CD4-positive, alpha-beta memory T cell (primary cell): ENCODE results near the gene MAPK8IP1. TPM values are rescaled to one million over a fixed set of nuclear protein-coding genes. Genes with fewer than 3 reads are reported as not detected.

Source experiments
- CTCF ChIA-PET: fragments of 350-600 bp; sonication (Branson Sonifier 250); formaldehyde crosslinking; loops from one replicate; lab custom pipeline; 2021; ENCODE audit warnings: inconsistent platforms; ENCODE audit not compliant: partially characterized antibody; lab: Charles Lee
- POLR2A ChIA-PET: fragments of 350-600 bp; sonication (Branson Sonifier 250); formaldehyde crosslinking; loops from one replicate; lab custom pipeline; 2021; ENCODE audit not compliant: partially characterized antibody; lab: Charles Lee
- DNase-seq, 5 donors: peaks; one replicate each; pipeline versions ENCODE4 v3.0.0 to v3.0.0-alpha.2; 2020 to 2022; ENCODE audit warnings: mixed read lengths in 1 of 5
- H3K27ac ChIP-seq: one replicate; pipeline ENCODE4 v1.7.0; 2013; ENCODE audit warnings: low read depth, low read length
- H3K27me3 ChIP-seq: 2 replicates; pipeline ENCODE4 v1.7.0; 2013; ENCODE audit warnings: mild to moderate bottlenecking, low read length, moderate library complexity; ENCODE audit not compliant: insufficient read depth
- H3K36me3 ChIP-seq: 2 replicates; pipeline ENCODE4 v1.7.0; 2013; ENCODE audit warnings: mild to moderate bottlenecking, low read length, moderate library complexity; ENCODE audit not compliant: insufficient read depth
- H3K4me1 ChIP-seq: 2 replicates; pipeline ENCODE4 v1.7.0; 2013; ENCODE audit warnings: mild to moderate bottlenecking, low read length, moderate library complexity; ENCODE audit not compliant: insufficient read depth
- H3K4me3 ChIP-seq, 2 donors: one replicate each; pipeline ENCODE4 v1.7.0; 2013; ENCODE audit warnings: low read length in 2 of 2, mild to moderate bottlenecking in 1 of 2
- H3K9me3 ChIP-seq, 2 donors: one replicate each; pipeline ENCODE4 v1.7.0; 2013; ENCODE audit warnings: low read length in 2 of 2, control low read depth in 1 of 2; ENCODE audit not compliant: control insufficient read depth in 1 of 2
- H3K27ac Mint-ChIP-seq, 7 donors: one replicate each; pipeline ENCODE4 v1.8.0; 2020 to 2021; ENCODE audit warnings: mixed read lengths in 7 of 7, mild to moderate bottlenecking in 6 of 7, inconsistent platforms in 3 of 7, moderate library complexity in 3 of 7
- H3K27me3 Mint-ChIP-seq, 2 donors: one replicate each; pipeline ENCODE4 v1.8.0; 2020 to 2021; ENCODE audit warnings: mixed read lengths in 2 of 2
- H3K36me3 Mint-ChIP-seq, 2 donors: one replicate each; pipeline ENCODE4 v1.8.0; 2020 to 2021; ENCODE audit warnings: mixed read lengths in 2 of 2, inconsistent platforms in 1 of 2, mild to moderate bottlenecking in 1 of 2
- H3K4me1 Mint-ChIP-seq, 4 donors: one replicate each; pipeline ENCODE4 v1.8.0; 2020 to 2021; ENCODE audit warnings: mixed read lengths in 4 of 4, mild to moderate bottlenecking in 1 of 4
- H3K4me3 Mint-ChIP-seq, 8 donors: one replicate each; pipeline ENCODE4 v1.8.0; 2020 to 2021; ENCODE audit warnings: mixed read lengths in 8 of 8, mild to moderate bottlenecking in 7 of 8, moderate library complexity in 6 of 8, inconsistent platforms in 3 of 8
- H3K9me3 Mint-ChIP-seq, 8 donors: one replicate each; pipeline ENCODE4 v1.8.0; 2020 to 2021; ENCODE audit warnings: mixed read lengths in 8 of 8, mild to moderate bottlenecking in 5 of 8, inconsistent platforms in 3 of 8, moderate library complexity in 1 of 8
- intact Hi-C: fragments of 100-400 bp; cut with micrococcal nuclease; formaldehyde crosslinking; loops from one replicate; pipeline ENCODE4 v1.15.1; 2023
- polyA plus RNA-seq, 2 donors: library from polyadenylated mRNA; unstranded; fragments of 300-500 nt; fragmentation: Illumina TruSeq; gene quantifications; one replicate each; pipeline ENCODE4 v1.2.3, GENCODE V29; 2021
- total RNA-seq, 2 experiments: library from RNA; stranded (reverse); gene quantifications; one replicate each; pipeline ENCODE4 v1.2.3, GENCODE V29; 2021

The MAPK8IP1 gene
- total and polyA plus RNA-seq, 4 experiments from 2014 or later = 0.06 to 0.86 (median 0.40) TPM

- DNase-seq = no peak
- H3K36me3 ChIP-seq = no peaks in the 10 kb centered on the region
- ChIA-PET POLR2A (no interaction called here), CTCF (no interaction called here)
- no peaks in the 10 kb centered on the region for H3K9me3 ChIP-seq
- H3K27me3 ChIP-seq = peaks cover 5% of the 10 kb centered on the region
- Mint-ChIP-seq H3K4me1 (peaks cover 3 to 5% (median 5%) of the 10 kb centered on the region in 4 donors), H3K27ac (no peak overlapping the region), H3K4me3 (no peak overlapping the region), H3K27me3 (peaks cover 4 to 20% of the 10 kb centered on the region in 2 donors), H3K9me3 (peaks cover 0 to under 1% (median 0%) of the 10 kb centered on the region in 8 donors), H3K36me3 (peaks cover 1 to 4% of the 10 kb centered on the region in 2 donors)
- H3K4me1 ChIP-seq = peaks cover 3% of the 10 kb centered on the region
- no peak overlapping the region for H3K27ac ChIP-seq
- intact Hi-C loops = loop anchor here (10.0 kb wide), 1 partner anchor 505 kb away; the partner anchor contains the start of gene CHRM4
- no peak overlapping the region for H3K4me3 ChIP-seq
Observed at GRCh38 chr11:45889966-45890365, 4.5 kb downstream of the MAPK8IP1 start.

- peak overlapping the region in 2 of 8 donors; percentile 3 to 43 for H3K4me3 Mint-ChIP-seq
- ChIA-PET CTCF (no interaction called here), POLR2A (no interaction called here)
- no peaks in the 10 kb centered on the region for H3K4me1 ChIP-seq
- H3K27me3 Mint-ChIP-seq = peaks cover 7 to 22% of the 10 kb centered on the region in 2 donors
- H3K27me3 ChIP-seq = peaks cover 6% of the 10 kb centered on the region
- H3K9me3 Mint-ChIP-seq = peaks cover 0 to 3% (median 0%) of the 10 kb centered on the region in 8 donors
- H3K27ac Mint-ChIP-seq = no peak overlapping the region
- H3K4me1 Mint-ChIP-seq = peaks cover 0 to 2% (median 0%) of the 10 kb centered on the region in 4 donors
- no peaks in the 10 kb centered on the region for H3K9me3 ChIP-seq
- intact Hi-C loops = no loop called here
- DNase-seq = no peak
- H3K36me3 ChIP-seq = no peaks in the 10 kb centered on the region
- no peak overlapping the region for H3K4me3 ChIP-seq
- no peak overlapping the region for H3K27ac ChIP-seq
- H3K36me3 Mint-ChIP-seq = peaks cover 0 to 4% of the 10 kb centered on the region in 2 donors
Observed at GRCh38 chr11:45890886-45891550, 5.6 kb downstream of the MAPK8IP1 start.

- Mint-ChIP-seq H3K4me3 (no peak overlapping the region), H3K27me3 (peaks cover 12 to 27% of the 10 kb centered on the region in 2 donors), H3K36me3 (peaks cover 0 to 4% of the 10 kb centered on the region in 2 donors), H3K27ac (no peak overlapping the region), H3K9me3 (peaks cover 0 to 3% (median 0%) of the 10 kb centered on the region in 8 donors), H3K4me1 (peaks cover 0 to 2% (median 0%) of the 10 kb centered on the region in 4 donors)
- Histone ChIP-seq H3K4me3 (no peak overlapping the region), H3K27ac (no peak overlapping the region), H3K36me3 (no peaks in the 10 kb centered on the region), H3K9me3 (no peaks in the 10 kb centered on the region), H3K4me1 (no peaks in the 10 kb centered on the region), H3K27me3 (peaks cover 9% of the 10 kb centered on the region)
- DNase-seq = no peak
- ChIA-PET POLR2A (no interaction called here), CTCF (no interaction called here)
- intact Hi-C loops = no loop called here
Observed at GRCh38 chr11:45892856-45893255, 7.4 kb downstream of the MAPK8IP1 start.

- H3K27ac ChIP-seq = no peak overlapping the region
- H3K36me3 ChIP-seq = no peaks in the 10 kb centered on the region
- intact Hi-C loops = no loop called here
- H3K4me1 ChIP-seq = peaks cover 12% of the 10 kb centered on the region
- H3K9me3 ChIP-seq = no peaks in the 10 kb centered on the region
- H3K4me3 Mint-ChIP-seq = no peak overlapping the region
- peaks cover 0 to 3% (median 0%) of the 10 kb centered on the region in 8 donors for H3K9me3 Mint-ChIP-seq
- peaks cover 23% of the 10 kb centered on the region for H3K27me3 ChIP-seq
- ChIA-PET CTCF (no interaction called here), POLR2A (no interaction called here)
- peaks cover 0 to 8% (median 0%) of the 10 kb centered on the region in 4 donors for H3K4me1 Mint-ChIP-seq
- H3K4me3 ChIP-seq = no peak overlapping the region
- no peak for DNase-seq
- peaks cover 0 to 4% of the 10 kb centered on the region in 2 donors for H3K36me3 Mint-ChIP-seq
- H3K27ac Mint-ChIP-seq = peak overlapping the region in 1 of 7 donors; percentile 71
- peaks cover 16 to 29% of the 10 kb centered on the region in 2 donors for H3K27me3 Mint-ChIP-seq
Observed at GRCh38 chr11:45894555-45895247, 9.2 kb downstream of the MAPK8IP1 start.

- no peaks in the 10 kb centered on the region for H3K9me3 ChIP-seq
- no peak overlapping the region for H3K27ac Mint-ChIP-seq
- H3K4me3 ChIP-seq = no peak overlapping the region
- no peaks in the 10 kb centered on the region for H3K36me3 ChIP-seq
- H3K4me1 Mint-ChIP-seq = peaks cover 0 to 12% (median 0%) of the 10 kb centered on the region in 4 donors
- peaks cover 0 to 3% (median 0%) of the 10 kb centered on the region in 8 donors for H3K9me3 Mint-ChIP-seq
- peaks cover 18 to 30% of the 10 kb centered on the region in 2 donors for H3K27me3 Mint-ChIP-seq
- no peak overlapping the region for H3K4me3 Mint-ChIP-seq
- peaks cover 23% of the 10 kb centered on the region for H3K27me3 ChIP-seq
- POLR2A ChIA-PET = no interaction called here
- peak in 1 of 5 donors; percentile 12 for DNase-seq
- intact Hi-C loops = no loop called here
- CTCF ChIA-PET = interaction anchor here (0.6 kb wide), 1 partner anchor 1091 kb away, joined by 3 read pairs; no protein-coding TSS in a partner anchor
- H3K4me1 ChIP-seq = peaks cover 13% of the 10 kb centered on the region
- H3K27ac ChIP-seq = no peak overlapping the region
- no peaks in the 10 kb centered on the region for H3K36me3 Mint-ChIP-seq
Observed at GRCh38 chr11:45895553-45896259, 10.3 kb downstream of the MAPK8IP1 start.

GRCh38 chr11:45896422-45896984 lies 11.1 kb downstream of the MAPK8IP1 start:
- Histone ChIP-seq H3K36me3 (no peaks in the 10 kb centered on the region), H3K27ac (no peak overlapping the region), H3K4me3 (no peak overlapping the region), H3K27me3 (peaks cover 23% of the 10 kb centered on the region), H3K9me3 (no peaks in the 10 kb centered on the region), H3K4me1 (peaks cover 13% of the 10 kb centered on the region)
- no peaks in the 10 kb centered on the region for H3K36me3 Mint-ChIP-seq
- peak overlapping the region in 1 of 8 donors; percentile 8 for H3K4me3 Mint-ChIP-seq
- H3K27me3 Mint-ChIP-seq = peaks cover 19 to 32% of the 10 kb centered on the region in 2 donors
- POLR2A ChIA-PET = no interaction called here
- intact Hi-C loops = no loop called here
- H3K9me3 Mint-ChIP-seq = peaks cover 0 to 3% (median 0%) of the 10 kb centered on the region in 8 donors
- peaks cover 0 to 14% (median 0%) of the 10 kb centered on the region in 4 donors for H3K4me1 Mint-ChIP-seq
- no peak overlapping the region for H3K27ac Mint-ChIP-seq
- CTCF ChIA-PET = interaction anchor here (0.6 kb wide), 1 partner anchor 1092 kb away, joined by 3 read pairs; no protein-coding TSS in a partner anchor
- peak in 1 of 5 donors; percentile 9 for DNase-seq
